Neural crest cell (in vitro differentiated cells): ENCODE measurements around the gene GRID2IP. TPM values are rescaled to one million over a fixed set of nuclear protein-coding genes. Genes with fewer than 3 reads are reported as not detected.
A peak's percentile ranks its signal among the peaks of the same experiment; 100 is the strongest.

Experiments
- DNase-seq: peaks from one replicate; pipeline ENCODE4 v3.0.0; 2021; ENCODE audit warnings: low read depth, mixed read lengths, low spot score
- H3K27ac Mint-ChIP-seq: one replicate; pipeline ENCODE4 v1.8.0; 2021; ENCODE audit warnings: mild to moderate bottlenecking, mixed read lengths; ENCODE audit not compliant: unreplicated experiment
- H3K27me3 Mint-ChIP-seq: 2 replicates; pipeline ENCODE4 v1.8.0; 2021; ENCODE audit warnings: low read depth, mild to moderate bottlenecking, mixed read lengths
- H3K36me3 Mint-ChIP-seq: 2 replicates; pipeline ENCODE4 v1.8.0; 2021; ENCODE audit warnings: low read depth, mild to moderate bottlenecking, mixed read lengths
- H3K4me1 Mint-ChIP-seq: 2 replicates; pipeline ENCODE4 v1.8.0; 2021; ENCODE audit warnings: mixed read lengths
- H3K4me3 Mint-ChIP-seq: one replicate; pipeline ENCODE4 v1.8.0; 2021; ENCODE audit warnings: mild to moderate bottlenecking, mixed read lengths
- H3K9me3 Mint-ChIP-seq: 2 replicates; pipeline ENCODE4 v1.8.0; 2021; ENCODE audit warnings: mixed read lengths
- total RNA-seq: library from RNA; stranded (reverse); gene quantifications from 2 replicates; pipeline ENCODE4 v1.2.1, GENCODE V29; 2021
- TF ChIP-seq, protein P1 (sequence below): fragments of 200-600 bp; sonication (generic); conservative IDR thresholded peaks from 2 replicates; pipeline ENCODE4 v1.5.0; 2021; ENCODE audit warnings: antibody characterized with exemption, mild to moderate bottlenecking

The GRID2IP gene
- total RNA-seq, 1 donor from 2014 or later, result 0.54 TPM

- Mint-ChIP-seq H3K4me3 (no peak overlapping the region), H3K9me3 (no peaks in the 10 kb centered on the region), H3K36me3 (no peaks in the 10 kb centered on the region), H3K27ac (no peak overlapping the region), H3K4me1 (no peaks in the 10 kb centered on the region), H3K27me3 (peaks cover 11% of the 10 kb centered on the region)
- no peak for DNase-seq
- TF ChIP-seq, protein P1, sequence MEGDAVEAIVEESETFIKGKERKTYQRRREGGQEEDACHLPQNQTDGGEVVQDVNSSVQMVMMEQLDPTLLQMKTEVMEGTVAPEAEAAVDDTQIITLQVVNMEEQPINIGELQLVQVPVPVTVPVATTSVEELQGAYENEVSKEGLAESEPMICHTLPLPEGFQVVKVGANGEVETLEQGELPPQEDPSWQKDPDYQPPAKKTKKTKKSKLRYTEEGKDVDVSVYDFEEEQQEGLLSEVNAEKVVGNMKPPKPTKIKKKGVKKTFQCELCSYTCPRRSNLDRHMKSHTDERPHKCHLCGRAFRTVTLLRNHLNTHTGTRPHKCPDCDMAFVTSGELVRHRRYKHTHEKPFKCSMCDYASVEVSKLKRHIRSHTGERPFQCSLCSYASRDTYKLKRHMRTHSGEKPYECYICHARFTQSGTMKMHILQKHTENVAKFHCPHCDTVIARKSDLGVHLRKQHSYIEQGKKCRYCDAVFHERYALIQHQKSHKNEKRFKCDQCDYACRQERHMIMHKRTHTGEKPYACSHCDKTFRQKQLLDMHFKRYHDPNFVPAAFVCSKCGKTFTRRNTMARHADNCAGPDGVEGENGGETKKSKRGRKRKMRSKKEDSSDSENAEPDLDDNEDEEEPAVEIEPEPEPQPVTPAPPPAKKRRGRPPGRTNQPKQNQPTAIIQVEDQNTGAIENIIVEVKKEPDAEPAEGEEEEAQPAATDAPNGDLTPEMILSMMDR, result no peak
These were observed 8.9 kb downstream of the GRID2IP start for GRCh38 chr7:6542368-6542767.

- Mint-ChIP-seq H3K9me3 (no peaks in the 10 kb centered on the region), H3K4me3 (peak overlapping the region; percentile 62), H3K36me3 (no peaks in the 10 kb centered on the region), H3K27me3 (peaks cover 53% of the 10 kb centered on the region), H3K4me1 (no peaks in the 10 kb centered on the region), H3K27ac (no peak overlapping the region)
- peak; percentile 49 for DNase-seq
- TF ChIP-seq, protein P1, result no peak
These were observed 14.7 kb downstream of the GRID2IP start for GRCh38 chr7:6536262-6537260.

DNA sequence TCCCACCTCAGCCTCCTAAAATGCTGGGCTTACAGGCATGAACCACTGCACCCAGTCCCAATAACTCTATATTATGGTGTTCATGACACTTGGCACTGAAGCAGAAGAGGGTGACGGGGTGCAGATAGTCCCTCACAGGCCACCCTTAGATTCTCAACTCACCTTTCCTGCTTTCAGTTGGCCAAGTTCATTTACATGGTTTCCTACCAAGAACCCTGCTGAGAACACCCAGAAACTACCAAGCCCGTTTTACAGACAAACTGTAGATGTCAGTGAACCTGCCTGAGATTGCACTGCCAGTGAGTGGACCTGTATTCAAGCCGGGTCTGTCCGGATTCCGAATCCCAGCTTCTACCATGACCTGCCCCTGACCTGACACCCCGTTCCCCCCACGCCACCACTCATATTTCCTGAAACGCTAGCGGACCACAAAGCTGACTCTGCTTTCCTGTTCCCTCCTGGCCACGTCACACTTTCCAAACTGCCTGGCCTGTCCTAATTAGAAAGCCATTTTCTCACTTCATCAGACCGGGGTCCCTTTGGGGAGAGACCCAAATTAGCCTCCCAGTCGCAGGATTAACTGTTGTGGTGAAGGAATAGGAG lies 17.3 kb downstream of the GRID2IP start:
- Mint-ChIP-seq H3K27ac (no peak overlapping the region), H3K9me3 (no peaks in the 10 kb centered on the region), H3K4me3 (peak overlapping the region; percentile 6), H3K4me1 (peaks cover 6% of the 10 kb centered on the region), H3K27me3 (peaks cover 73% of the 10 kb centered on the region), H3K36me3 (no peaks in the 10 kb centered on the region)
- no peak for DNase-seq
- TF ChIP-seq, protein P1, result no peak

GRCh38 chr7:6532516-6532915 lies 18.7 kb downstream of the GRID2IP start:
- TF ChIP-seq, protein P1, result no peak
- peaks cover 79% of the 10 kb centered on the region for H3K27me3 Mint-ChIP-seq
- H3K27ac Mint-ChIP-seq, result no peak overlapping the region
- H3K9me3 Mint-ChIP-seq, result no peaks in the 10 kb centered on the region
- peaks cover 6% of the 10 kb centered on the region for H3K4me1 Mint-ChIP-seq
- DNase-seq, result no peak
- H3K36me3 Mint-ChIP-seq, result no peaks in the 10 kb centered on the region
- H3K4me3 Mint-ChIP-seq, result peak overlapping the region; percentile 38

GRCh38 chr7:6531492-6532279 lies 19.6 kb downstream of the GRID2IP start:
- H3K27me3 Mint-ChIP-seq, result peaks cover 87% of the 10 kb centered on the region

More at GRCh38 chr7:6531492-6532279, 19.6 kb downstream of the GRID2IP start:
- Mint-ChIP-seq H3K4me1 (peaks cover 9% of the 10 kb centered on the region), H3K27ac (no peak overlapping the region), H3K4me3 (peak overlapping the region; percentile 85), H3K9me3 (no peaks in the 10 kb centered on the region), H3K36me3 (no peaks in the 10 kb centered on the region)
- no peak for DNase-seq
- TF ChIP-seq, protein P1, result no peak
